H1 (cell line): ENCODE results near the gene CACNG8. TPM values are rescaled to one million over a fixed set of nuclear protein-coding genes. Genes with fewer than 3 reads are reported as not detected.

Source experiments
- CTCF ChIA-PET: fragments of 300-600 bp; sonication (Branson Sonifier 250); formaldehyde crosslinking; loops from one replicate; lab custom pipeline; 2021; ENCODE audit not compliant: partially characterized antibody; lab: Charles Lee
- POLR2A ChIA-PET: fragments of 300-600 bp; sonication (Branson Sonifier 250); formaldehyde crosslinking; loops from one replicate; lab custom pipeline; 2021; ENCODE audit warnings: inconsistent platforms; ENCODE audit not compliant: partially characterized antibody; lab: Charles Lee
- DNase-seq, 2 experiments: peaks; one replicate each; pipeline versions ENCODE4 v3.0.0 to v3.0.0-alpha.2; 2010 to 2022; ENCODE audit warnings: low spot score in 2 of 2, low read depth in 1 of 2, mixed read lengths in 1 of 2
- FAIRE-seq: peaks from 2 replicates; lab custom pipeline; 2011; peaks lifted over from hg19 to GRCh38; lab: Jason Lieb, UNC
- H2AFZ ChIP-seq: 2 replicates; pipeline ENCODE4 v1.8.1; 2012; ENCODE audit warnings: low read length, inconsistent platforms
- H2AK5ac ChIP-seq: 2 replicates; pipeline ENCODE4 v1.6.1; 2013; ENCODE audit warnings: low read depth, low read length
- H2BK120ac ChIP-seq: replicated peaks from 2 replicates; pipeline ENCODE3; 2013; ENCODE audit warnings: low read depth, low read length, inconsistent platforms
- H2BK12ac ChIP-seq: 2 replicates; pipeline ENCODE4 v1.6.1; 2013; ENCODE audit warnings: low read depth, low read length
- H2BK15ac ChIP-seq: 2 replicates; pipeline ENCODE4 v1.6.1; 2013; ENCODE audit warnings: low read length
- H2BK20ac ChIP-seq: 2 replicates; pipeline ENCODE4 v1.6.1; 2013; ENCODE audit warnings: low read length
- H2BK5ac ChIP-seq: 2 replicates; pipeline ENCODE4 v1.6.1; 2013; ENCODE audit warnings: low read depth, low read length
- H3K14ac ChIP-seq: 2 replicates; pipeline ENCODE4 v1.6.1; 2013; ENCODE audit warnings: inconsistent platforms; ENCODE audit not compliant: insufficient read length
- H3K18ac ChIP-seq: 2 replicates; pipeline ENCODE4 v1.6.1; 2013; ENCODE audit warnings: low read length; ENCODE audit errors: extremely low read depth
- H3K23ac ChIP-seq: 2 replicates; pipeline ENCODE4 v1.6.1; 2013; ENCODE audit warnings: inconsistent platforms; ENCODE audit not compliant: insufficient read length
- H3K23me2 ChIP-seq: 2 replicates; pipeline ENCODE4 v1.6.1; 2013; ENCODE audit warnings: low read depth, low read length
- H3K27ac ChIP-seq: 2 replicates; pipeline ENCODE4 v1.6.1; 2011; ENCODE audit warnings: low read depth, low read length, inconsistent platforms
- H3K27me3 ChIP-seq, 4 experiments: replicated peaks in 1 of 4; 1 replicate in 1 of 4; 2 replicates in 3 of 4; pipeline versions ENCODE4 v1.6.1 to v1.8.1; 2011 to 2013; ENCODE audit warnings: low read length in 3 of 4, mild to moderate bottlenecking in 3 of 4, inconsistent platforms in 2 of 4, mixed read lengths in 2 of 4, moderate library complexity in 1 of 4; ENCODE audit not compliant: control insufficient read depth in 3 of 4, insufficient read depth in 3 of 4; ENCODE audit errors: extremely low read depth in 1 of 4
- H3K36me3 ChIP-seq, 4 experiments: 2 replicates each; pipeline versions ENCODE4 v1.6.1 to v1.8.1; 2011 to 2013; ENCODE audit warnings: mild to moderate bottlenecking in 4 of 4, low read length in 3 of 4, moderate library complexity in 2 of 4, control low read depth in 1 of 4, inconsistent platforms in 1 of 4; ENCODE audit not compliant: insufficient read depth in 4 of 4, control insufficient read depth in 2 of 4
- H3K4ac ChIP-seq: replicated peaks from 2 replicates; pipeline ENCODE3; 2013; ENCODE audit warnings: low read length, low read depth, mixed read lengths, inconsistent platforms; ENCODE audit not compliant: insufficient read length
- H3K4me1 ChIP-seq, 4 experiments: replicated peaks in 1 of 4; 1 replicate in 1 of 4; 2 replicates in 3 of 4; pipeline versions ENCODE4 v1.6.1 to v1.8.1; 2011 to 2013; ENCODE audit warnings: low read length in 3 of 4, inconsistent platforms in 2 of 4, mixed read lengths in 1 of 4; ENCODE audit not compliant: insufficient read depth in 4 of 4, control insufficient read depth in 3 of 4
- H3K4me2 ChIP-seq, 2 experiments: 2 replicates each; pipeline versions ENCODE4 v1.6.1 to v1.8.1; 2011 to 2013; ENCODE audit warnings: low read depth in 2 of 2, low read length in 2 of 2, control low read depth in 1 of 2, inconsistent platforms in 1 of 2, mild to moderate bottlenecking in 1 of 2; ENCODE audit not compliant: insufficient read depth in 1 of 2
- H3K4me3 ChIP-seq, 4 experiments: fragments of 200-600, 300-600 bp in 1 of 4; sonication (generic), shearing (Covaris generic), sonication (Bioruptor Twin) in 1 of 4; 2 replicates each; pipeline versions ENCODE4 v1.5.1 to v1.8.1; 2011 to 2016; ENCODE audit warnings: low read length in 4 of 4, low read depth in 3 of 4, control low read depth in 2 of 4, inconsistent platforms in 2 of 4, mild to moderate bottlenecking in 2 of 4, mixed read lengths in 1 of 4, moderate library complexity in 1 of 4; ENCODE audit not compliant: insufficient read depth in 2 of 4; ENCODE audit errors: extremely low read depth in 1 of 4
- H3K56ac ChIP-seq: replicated peaks from 2 replicates; pipeline ENCODE3; 2013; ENCODE audit warnings: low read depth, mild to moderate bottlenecking, mixed read lengths, low read length, inconsistent platforms; ENCODE audit not compliant: insufficient read length
- H3K79me1 ChIP-seq: 2 replicates; pipeline ENCODE4 v1.6.1; 2013; ENCODE audit warnings: low read depth, low read length, control low read depth
- H3K79me2 ChIP-seq, 2 experiments: 2 replicates each; pipeline versions ENCODE4 v1.6.1 to v1.8.1; 2012 to 2013; ENCODE audit warnings: low read length in 2 of 2, mild to moderate bottlenecking in 2 of 2, inconsistent platforms in 1 of 2; ENCODE audit not compliant: insufficient read depth in 2 of 2, control insufficient read depth in 1 of 2
- H3K9ac ChIP-seq, 4 experiments: replicated peaks in 1 of 4; 1 replicate in 1 of 4; 2 replicates in 3 of 4; pipeline versions ENCODE4 v1.6.1 to v1.8.1; 2011 to 2013; ENCODE audit warnings: low read depth in 3 of 4, low read length in 3 of 4, control low read depth in 2 of 4, mild to moderate bottlenecking in 2 of 4, moderate library complexity in 2 of 4, inconsistent platforms in 1 of 4; ENCODE audit errors: extremely low read depth in 1 of 4
- H3K9me3 ChIP-seq, 2 experiments: 2 replicates each; pipeline versions ENCODE4 v1.6.1 to v1.8.1; 2012 to 2013; ENCODE audit warnings: mild to moderate bottlenecking in 2 of 2, moderate library complexity in 2 of 2, control low read depth in 1 of 2, inconsistent platforms in 1 of 2, low read depth in 1 of 2, low read length in 1 of 2, mixed read lengths in 1 of 2; ENCODE audit not compliant: insufficient read depth in 2 of 2
- H4K20me1 ChIP-seq, 2 experiments: replicated peaks in 1 of 2; 2 replicates each; pipeline versions ENCODE3 to v1.8.1; 2011 to 2013; ENCODE audit warnings: inconsistent platforms in 2 of 2, low read length in 2 of 2, mild to moderate bottlenecking in 1 of 2; ENCODE audit not compliant: insufficient read depth in 2 of 2, control insufficient read depth in 1 of 2
- H4K5ac ChIP-seq: 2 replicates; pipeline ENCODE4 v1.6.1; 2013; ENCODE audit warnings: low read length, low read depth, mixed read lengths, inconsistent platforms; ENCODE audit not compliant: insufficient read length
- H4K8ac ChIP-seq: 2 replicates; pipeline ENCODE4 v1.8.0; 2013; ENCODE audit warnings: mild to moderate bottlenecking, moderate library complexity, low read length, inconsistent platforms; ENCODE audit not compliant: insufficient read depth; ENCODE audit errors: extremely low read depth
- H4K91ac ChIP-seq: replicated peaks from 2 replicates; pipeline ENCODE3; 2013; ENCODE audit warnings: low read length, mixed read lengths, inconsistent platforms; ENCODE audit not compliant: insufficient read length
- ATF2 ChIP-seq: IDR thresholded peaks from 2 replicates; pipeline ENCODE4 v1.6.1; 2012; ENCODE audit warnings: low read length, inconsistent platforms
- BACH1 ChIP-seq: IDR thresholded peaks from 2 replicates; pipeline ENCODE4 v1.6.1; 2012; ENCODE audit warnings: low read length, improper control_type of control experiment
- HDAC6 ChIP-seq: IDR thresholded peaks from one replicate; pipeline ENCODE4 v1.7.1; 2012; ENCODE audit warnings: low read depth, mild to moderate bottlenecking, inconsistent platforms, low read length, moderate library complexity
- JUND ChIP-seq: IDR thresholded peaks from 2 replicates; pipeline ENCODE4 v1.6.1; 2011; ENCODE audit warnings: mild to moderate bottlenecking, improper control_type of control experiment, low read length
- NRF1 ChIP-seq: IDR thresholded peaks from 2 replicates; pipeline ENCODE4 v1.6.1; 2011; ENCODE audit warnings: mild to moderate bottlenecking, low read depth, low read length, improper control_type of control experiment
- SIN3A ChIP-seq, 2 experiments: IDR thresholded peaks in 1 of 2; conservative IDR thresholded peaks in 1 of 2; 2 replicates each; pipeline ENCODE4 v1.6.1; 2011 to 2012; ENCODE audit warnings: low read length in 2 of 2, improper control_type of control experiment in 1 of 2, low read depth in 1 of 2, mild to moderate bottlenecking in 1 of 2
- SIRT6 ChIP-seq: IDR thresholded peaks from one replicate; pipeline ENCODE4 v1.7.1; 2012; ENCODE audit warnings: low read length, inconsistent platforms
- SP2 ChIP-seq: IDR thresholded peaks from 2 replicates; pipeline ENCODE4 v1.6.1; 2012; ENCODE audit warnings: mild to moderate bottlenecking, low read length, inconsistent platforms
- TEAD4 ChIP-seq: IDR thresholded peaks from 2 replicates; pipeline ENCODE4 v1.6.1; 2012; ENCODE audit warnings: low read depth, low read length, inconsistent platforms, mixed read lengths
- WGBS, 2 experiments: shearing (Covaris generic) in 1 of 2; methylation state at CpG; one replicate each; pipeline versions ENCODE4 v1.1.6 to v1.1.7; 2013 to 2015; ENCODE audit warnings: low lambda C conversion rate in 2 of 2, mixed read lengths in 2 of 2, inconsistent platforms in 1 of 2, low coverage in 1 of 2, missing lambda C conversion rate in 1 of 2; ENCODE audit not compliant: insufficient replicate concordance in 2 of 2, insufficient coverage in 1 of 2, insufficient read length in 1 of 2; ENCODE audit errors: extremely low coverage in 1 of 2, missing lambda C conversion rate in 1 of 2; 5-methylcytosine and 5-hydroxymethylcytosine counted together
- polyA plus RNA-seq, 7 experiments: library from polyadenylated mRNA; depleted of rRNA in 3 of 7; stranded (reverse) in 5 of 7; unstranded in 2 of 7; fragments of >200 nt in 5 of 7; fragments of 200-250 nt in 2 of 7; gene quantifications; 1 replicate in 5 of 7; 2 replicates in 1 of 7; 4 replicates in 1 of 7; pipeline versions ENCODE4 v1.2.1 to v1.2.3, GENCODE V29; 2011 to 2013; ENCODE audit warnings: missing spikeins in 2 of 7, mixed read lengths in 2 of 7
- total RNA-seq: library from RNA; stranded (reverse); fragmentation: NEBNext Ultra II Directional; extraction: Animal tissue kit (Norgen Biotek cat#: 25700); gene quantifications from 2 replicates; pipeline ENCODE4 v1.2.1, GENCODE V29; 2021
- TF ChIP-seq, protein P1 (sequence below), 3 experiments: IDR thresholded peaks; 1 replicate in 2 of 3; 2 replicates in 1 of 3; pipeline versions ENCODE4 v1.5.1 to v1.6.1; 2011; ENCODE audit warnings: low read length in 3 of 3, mild to moderate bottlenecking in 3 of 3, inconsistent platforms in 2 of 3, low read depth in 1 of 3, moderate library complexity in 1 of 3; ENCODE audit not compliant: insufficient read depth in 1 of 3; ENCODE audit errors: control extremely low read depth in 1 of 3

CACNG8 gene
- total and polyA plus RNA-seq, 2 of the 8 experiments (the other 6 are each of a cell fraction or from before 2014, with no cell fraction given) = 0.41 to 4.5 TPM

DNA sequence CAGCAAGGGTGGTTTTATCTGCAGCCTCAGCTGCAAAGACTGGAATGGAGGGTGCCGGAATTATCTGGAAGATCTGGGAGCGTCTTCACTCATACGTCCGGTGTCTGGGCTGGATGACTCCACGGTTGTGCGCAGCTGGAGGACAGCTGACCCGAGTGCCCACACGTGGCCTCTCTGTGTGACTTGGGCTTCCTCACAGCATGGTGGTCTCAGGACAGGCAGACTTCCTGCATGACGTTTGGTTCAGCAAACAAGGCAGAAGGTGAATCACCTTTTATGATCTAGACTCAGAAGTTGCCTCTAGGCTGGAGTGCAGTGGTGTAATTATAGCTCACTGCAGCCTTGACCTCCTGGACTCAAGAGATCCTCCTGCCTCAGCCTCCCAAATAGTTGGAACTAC, 61.9 kb downstream of the CACNG8 start:
- no peak overlapping the region for H2AK5ac ChIP-seq
- H4K5ac ChIP-seq = no peak overlapping the region
- H3K27ac ChIP-seq = no peak overlapping the region
- no peaks in the 10 kb centered on the region; a peak in 1 of 8 replicates for H3K36me3 ChIP-seq
- no peak overlapping the region for H3K18ac ChIP-seq
- no peaks in the 10 kb centered on the region for H3K23me2 ChIP-seq
- no peaks in the 10 kb centered on the region for H3K79me1 ChIP-seq
- H3K4me2 ChIP-seq = no peak overlapping the region
- H2AFZ ChIP-seq = no peak overlapping the region
- H3K4ac ChIP-seq = no peak overlapping the region
- no peak overlapping the region for H3K4me3 ChIP-seq
- no peak overlapping the region for H3K9ac ChIP-seq
- ChIA-PET POLR2A (interaction anchor here (1.6 to 3.0 kb wide), 5 partner anchors 10 to 157 kb away, joined by 3 to 17 read pairs (median 4); partner anchors contain the start of genes CACNG6 and MYADM), CTCF (interaction anchor here (0.7 to 6.1 kb wide), 32 partner anchors 10 to 238 kb away, joined by 3 to 42 read pairs (median 8); partner anchors contain the start of gene CACNG6)
- no peak overlapping the region for H3K56ac ChIP-seq
- H3K4me1 ChIP-seq = peaks cover 0 to 6% (median 3%) of the 10 kb centered on the region in 4 experiments; a peak in 4 of 7 replicates
- no peak overlapping the region for H2BK5ac ChIP-seq
- DNase-seq (no peak), FAIRE-seq (no peak)
- peak overlapping the region; percentile 21; the same call in 1 of the 2 replicates for H2BK15ac ChIP-seq
- H3K79me2 ChIP-seq = no peaks in the 10 kb centered on the region
- 96% methylated on average over 9 of the region's 9 CpGs; no CpG with 5 or more reads in 1 of the 2 experiments for WGBS, 2 experiments
- H3K23ac ChIP-seq = no peak overlapping the region
- H2BK12ac ChIP-seq = peak overlapping the region; percentile 11; the same call in 1 of the 2 replicates
- H3K14ac ChIP-seq = no peak overlapping the region
- H4K91ac ChIP-seq = no peak overlapping the region
- no peaks in the 10 kb centered on the region for H3K9me3 ChIP-seq
- no peak overlapping the region for H2BK20ac ChIP-seq
- no peaks in the 10 kb centered on the region for H4K20me1 ChIP-seq
- no peak overlapping the region for H4K8ac ChIP-seq
- peaks cover 0 to 2% (median 0%) of the 10 kb centered on the region in 4 experiments; a peak in 1 of 7 replicates for H3K27me3 ChIP-seq
- no peak overlapping the region for H2BK120ac ChIP-seq
- no peak for TF ChIP-seq SP2
- TF ChIP-seq BACH1 = no peak
- no peak for TF ChIP-seq TEAD4
- no peak for TF ChIP-seq SIN3A (conservative IDR thresholded peaks at IDR 0.05 in 1 of 2, IDR thresholded peaks at IDR 0.05 in 1 of 2; ENCODE audit: low read depth in 1 of 2, low read length in 2 of 2)
- TF ChIP-seq JUND = no peak
- TF ChIP-seq SIRT6 = no peak
- TF ChIP-seq, protein P1, sequence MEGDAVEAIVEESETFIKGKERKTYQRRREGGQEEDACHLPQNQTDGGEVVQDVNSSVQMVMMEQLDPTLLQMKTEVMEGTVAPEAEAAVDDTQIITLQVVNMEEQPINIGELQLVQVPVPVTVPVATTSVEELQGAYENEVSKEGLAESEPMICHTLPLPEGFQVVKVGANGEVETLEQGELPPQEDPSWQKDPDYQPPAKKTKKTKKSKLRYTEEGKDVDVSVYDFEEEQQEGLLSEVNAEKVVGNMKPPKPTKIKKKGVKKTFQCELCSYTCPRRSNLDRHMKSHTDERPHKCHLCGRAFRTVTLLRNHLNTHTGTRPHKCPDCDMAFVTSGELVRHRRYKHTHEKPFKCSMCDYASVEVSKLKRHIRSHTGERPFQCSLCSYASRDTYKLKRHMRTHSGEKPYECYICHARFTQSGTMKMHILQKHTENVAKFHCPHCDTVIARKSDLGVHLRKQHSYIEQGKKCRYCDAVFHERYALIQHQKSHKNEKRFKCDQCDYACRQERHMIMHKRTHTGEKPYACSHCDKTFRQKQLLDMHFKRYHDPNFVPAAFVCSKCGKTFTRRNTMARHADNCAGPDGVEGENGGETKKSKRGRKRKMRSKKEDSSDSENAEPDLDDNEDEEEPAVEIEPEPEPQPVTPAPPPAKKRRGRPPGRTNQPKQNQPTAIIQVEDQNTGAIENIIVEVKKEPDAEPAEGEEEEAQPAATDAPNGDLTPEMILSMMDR (IDR thresholded peaks at IDR 0.05; ENCODE audit: control extremely low read depth in 1 of 3, insufficient read depth in 1 of 3, low read depth in 1 of 3, low read length in 3 of 3) = no peak
- no peak for TF ChIP-seq ATF2
- TF ChIP-seq NRF1 = no peak
- TF ChIP-seq HDAC6 = no peak
